Hepatocyte (in vitro differentiated cells): ENCODE measurements around the gene COX19. TPM values are rescaled to one million over a fixed set of nuclear protein-coding genes. Genes with fewer than 3 reads are reported as not detected.
"Not testable (repeated sequence)": the region's sequence is repeated elsewhere in the genome, so short reads cannot be mapped to it uniquely, and the experiment has no call there.

ENCODE experiments used
- DNase-seq: peaks from one replicate; pipeline ENCODE4 v3.0.0-alpha.2; 2016; ENCODE audit warnings: low spot score
- H2AFZ ChIP-seq: fragments of 200-600 bp; sonication (generic); 2 replicates; pipeline ENCODE4 v1.6.0; 2016; ENCODE audit warnings: antibody characterized with exemption, mild to moderate bottlenecking
- H3K27ac ChIP-seq: fragments of 200-600 bp; sonication (generic); 2 replicates; pipeline ENCODE4 v1.5.1; 2016; ENCODE audit warnings: mild to moderate bottlenecking
- H3K27me3 ChIP-seq: fragments of 200-600 bp; sonication (generic); 2 replicates; pipeline ENCODE4 v1.6.1; 2016
- H3K36me3 ChIP-seq: fragments of 200-600 bp; sonication (generic); replicated peaks from 2 replicates; pipeline ENCODE4 v1.5.1; 2016; ENCODE audit warnings: low read depth; ENCODE audit not compliant: insufficient read depth
- H3K4me1 ChIP-seq: fragments of 200-600 bp; sonication (generic); 2 replicates; pipeline ENCODE4 v1.5.1; 2016; ENCODE audit warnings: mild to moderate bottlenecking, moderate library complexity; ENCODE audit not compliant: insufficient read depth
- H3K4me2 ChIP-seq: fragments of 200-600 bp; sonication (generic); 2 replicates; pipeline ENCODE4 v1.6.0; 2016
- H3K4me3 ChIP-seq: fragments of 200-600 bp; sonication (generic); 2 replicates; pipeline ENCODE4 v1.5.1; 2016; ENCODE audit warnings: mild to moderate bottlenecking
- H3K79me2 ChIP-seq: fragments of 200-600 bp; sonication (generic); 2 replicates; pipeline ENCODE4 v1.6.0; 2017; ENCODE audit warnings: mild to moderate bottlenecking
- H3K9me2 ChIP-seq: fragments of 200-600 bp; sonication (generic); replicated peaks from 2 replicates; pipeline ENCODE4 v1.6.0; 2017; ENCODE audit warnings: mild to moderate bottlenecking; ENCODE audit not compliant: insufficient read depth
- H3K9me3 ChIP-seq: fragments of 200-600 bp; sonication (generic); 2 replicates; pipeline ENCODE4 v1.5.1; 2016; ENCODE audit warnings: low read depth, mild to moderate bottlenecking
- H4K20me1 ChIP-seq: fragments of 200-600 bp; sonication (generic); 2 replicates; pipeline ENCODE4 v1.6.0; 2016; ENCODE audit warnings: mild to moderate bottlenecking; ENCODE audit not compliant: insufficient read depth, poor library complexity, severe bottlenecking
- EZH2 ChIP-seq: fragments of 200-600 bp; sonication (generic); IDR thresholded peaks from 2 replicates; pipeline ENCODE4 v1.6.1; 2016; ENCODE audit warnings: antibody characterized with exemption, mild to moderate bottlenecking, borderline replicate concordance
- EZH2phosphoT487 ChIP-seq: fragments of 200-600 bp; sonication (generic); IDR thresholded peaks from one replicate; pipeline ENCODE4 v1.6.1; 2018; ENCODE audit warnings: antibody characterized with exemption, mild to moderate bottlenecking, low read depth, moderate library complexity; ENCODE audit not compliant: unreplicated experiment, severe bottlenecking
- WGBS: methylation state at CpG from one replicate; pipeline ENCODE4 v1.1.6; 2016; ENCODE audit warnings: low lambda C conversion rate; ENCODE audit errors: missing lambda C conversion rate; 5-methylcytosine and 5-hydroxymethylcytosine counted together
- polyA plus RNA-seq: library from polyadenylated mRNA; unstranded; fragments of >200 nt; fragmentation: Nextera tagmentation; extraction: Ambion mirVana; gene quantifications from 2 replicates; pipeline ENCODE4 v1.2.1, GENCODE V29; 2016
- total RNA-seq: library from RNA; depleted of rRNA; stranded (reverse); fragments of >200 nt; gene quantifications from 2 replicates; pipeline ENCODE4 v1.2.3, GENCODE V29; 2014
- TF ChIP-seq, protein P1 (sequence below): fragments of 200-600 bp; sonication (generic); IDR thresholded peaks from 2 replicates; pipeline ENCODE4 v1.5.1; 2016; ENCODE audit warnings: antibody characterized with exemption, mild to moderate bottlenecking; ENCODE audit not compliant: poor library complexity

COX19 gene
- total and polyA plus RNA-seq, 2 experiments from 2014 or later: 11.6 to 18.9 TPM

DNA sequence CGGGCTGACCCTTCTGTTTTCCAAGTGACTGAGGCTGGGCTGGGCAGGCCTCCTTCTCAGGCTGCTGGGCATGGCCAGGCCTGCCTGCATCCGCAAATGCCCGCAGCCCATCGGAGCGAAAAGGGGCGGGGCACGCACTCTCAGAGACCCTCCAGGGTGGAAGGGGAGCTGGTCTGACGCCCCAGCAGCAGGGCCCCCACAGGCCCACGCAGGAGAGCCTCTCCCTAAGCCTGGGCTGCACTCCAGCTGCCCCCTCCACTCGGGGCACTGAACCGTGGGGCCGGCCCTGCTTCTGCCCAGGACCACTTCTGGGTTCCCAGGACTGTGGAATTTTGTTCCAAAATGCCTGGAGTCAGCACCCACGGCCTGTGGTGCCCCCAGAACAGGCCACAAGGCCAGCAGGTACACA, 30.2 kb downstream of the COX19 start:
- TF ChIP-seq EZH2 (no peak), EZH2phosphoT487 (no peak)
- TF ChIP-seq, protein P1, sequence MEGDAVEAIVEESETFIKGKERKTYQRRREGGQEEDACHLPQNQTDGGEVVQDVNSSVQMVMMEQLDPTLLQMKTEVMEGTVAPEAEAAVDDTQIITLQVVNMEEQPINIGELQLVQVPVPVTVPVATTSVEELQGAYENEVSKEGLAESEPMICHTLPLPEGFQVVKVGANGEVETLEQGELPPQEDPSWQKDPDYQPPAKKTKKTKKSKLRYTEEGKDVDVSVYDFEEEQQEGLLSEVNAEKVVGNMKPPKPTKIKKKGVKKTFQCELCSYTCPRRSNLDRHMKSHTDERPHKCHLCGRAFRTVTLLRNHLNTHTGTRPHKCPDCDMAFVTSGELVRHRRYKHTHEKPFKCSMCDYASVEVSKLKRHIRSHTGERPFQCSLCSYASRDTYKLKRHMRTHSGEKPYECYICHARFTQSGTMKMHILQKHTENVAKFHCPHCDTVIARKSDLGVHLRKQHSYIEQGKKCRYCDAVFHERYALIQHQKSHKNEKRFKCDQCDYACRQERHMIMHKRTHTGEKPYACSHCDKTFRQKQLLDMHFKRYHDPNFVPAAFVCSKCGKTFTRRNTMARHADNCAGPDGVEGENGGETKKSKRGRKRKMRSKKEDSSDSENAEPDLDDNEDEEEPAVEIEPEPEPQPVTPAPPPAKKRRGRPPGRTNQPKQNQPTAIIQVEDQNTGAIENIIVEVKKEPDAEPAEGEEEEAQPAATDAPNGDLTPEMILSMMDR: no peak
- Histone ChIP-seq H4K20me1 (no peaks in the 10 kb centered on the region), H3K79me2 (peaks cover 11% of the 10 kb centered on the region), H3K9me2 (no peaks in the 10 kb centered on the region), H2AFZ (no peak overlapping the region), H3K4me2 (peak overlapping the region; percentile 72), H3K4me1 (peaks cover 19% of the 10 kb centered on the region), H3K27me3 (peaks cover 3% of the 10 kb centered on the region), H3K4me3 (no peak overlapping the region), H3K27ac (peak overlapping the region; percentile 95), H3K36me3 (no peaks in the 10 kb centered on the region), H3K9me3 (no peaks in the 10 kb centered on the region)
- 80% methylated on average over 13 of the region's 13 CpGs for WGBS
- DNase-seq: no peak

DNA sequence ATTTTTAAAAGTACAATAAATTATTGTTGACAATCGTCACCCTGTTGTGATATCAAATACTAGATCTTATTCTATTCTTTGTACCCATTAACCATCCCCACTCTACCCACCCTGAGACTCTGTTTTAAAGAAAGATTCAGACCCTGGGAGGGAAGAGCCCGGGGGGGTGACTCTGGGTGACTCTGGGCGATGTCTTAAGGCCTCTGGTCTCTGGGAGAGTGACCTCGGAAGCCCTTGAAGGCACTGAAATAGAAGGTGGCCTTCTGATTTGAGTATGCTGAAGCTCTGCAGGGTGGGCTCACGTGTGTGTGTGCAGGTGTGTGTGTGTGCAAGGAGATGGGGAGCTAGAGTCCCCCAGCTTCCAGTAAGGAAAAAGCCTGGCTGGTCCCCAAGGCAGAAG, 30.6 kb downstream of the COX19 start:
- H3K4me2 ChIP-seq: peak overlapping the region; percentile 72
- peaks cover 19% of the 10 kb centered on the region for H3K4me1 ChIP-seq
- no peaks in the 10 kb centered on the region for H4K20me1 ChIP-seq
- no peak for TF ChIP-seq EZH2
- TF ChIP-seq, protein P1: no peak
- TF ChIP-seq EZH2phosphoT487: no peak
- no peak overlapping the region for H2AFZ ChIP-seq
- DNase-seq: no peak
- no peaks in the 10 kb centered on the region for H3K9me3 ChIP-seq
- peaks cover 3% of the 10 kb centered on the region for H3K27me3 ChIP-seq
- 89% methylated on average over 5 of the region's 5 CpGs for WGBS
- peak overlapping the region; percentile 95 for H3K27ac ChIP-seq
- H3K4me3 ChIP-seq: no peak overlapping the region
- H3K36me3 ChIP-seq: no peaks in the 10 kb centered on the region
- peaks cover 11% of the 10 kb centered on the region for H3K79me2 ChIP-seq
- no peaks in the 10 kb centered on the region for H3K9me2 ChIP-seq

DNA sequence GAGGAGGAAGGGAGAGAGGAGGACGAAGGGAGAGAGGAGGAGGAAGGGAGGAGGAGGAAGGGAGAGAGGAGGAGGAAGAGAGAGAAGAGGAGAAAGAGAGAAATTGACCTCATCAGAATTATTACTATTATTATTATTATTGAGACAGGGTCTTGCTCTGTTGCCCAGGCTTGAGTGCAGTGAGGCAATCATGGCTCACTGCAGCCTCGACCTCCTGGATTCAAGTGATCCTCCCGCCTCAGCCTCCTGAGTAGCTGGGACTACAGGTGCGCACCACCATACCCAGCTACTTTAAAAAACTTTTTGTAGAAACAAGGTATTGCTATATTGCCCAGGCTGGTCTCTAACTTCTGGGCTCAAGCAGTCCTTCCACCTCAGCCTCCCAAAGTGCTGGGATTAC, 31.6 kb downstream of the COX19 start:
- Histone ChIP-seq H3K4me1 (peaks cover 19% of the 10 kb centered on the region), H3K79me2 (peaks cover 11% of the 10 kb centered on the region)
- H3K36me3 ChIP-seq, H3K27me3 ChIP-seq, H3K4me2 ChIP-seq, H3K9me3 ChIP-seq, H3K9me2 ChIP-seq, DNase-seq, H3K27ac ChIP-seq, H2AFZ ChIP-seq, H3K4me3 ChIP-seq, H4K20me1 ChIP-seq: not testable (repeated sequence)
- 97% methylated on average over 3 of the region's 4 CpGs for WGBS

DNA sequence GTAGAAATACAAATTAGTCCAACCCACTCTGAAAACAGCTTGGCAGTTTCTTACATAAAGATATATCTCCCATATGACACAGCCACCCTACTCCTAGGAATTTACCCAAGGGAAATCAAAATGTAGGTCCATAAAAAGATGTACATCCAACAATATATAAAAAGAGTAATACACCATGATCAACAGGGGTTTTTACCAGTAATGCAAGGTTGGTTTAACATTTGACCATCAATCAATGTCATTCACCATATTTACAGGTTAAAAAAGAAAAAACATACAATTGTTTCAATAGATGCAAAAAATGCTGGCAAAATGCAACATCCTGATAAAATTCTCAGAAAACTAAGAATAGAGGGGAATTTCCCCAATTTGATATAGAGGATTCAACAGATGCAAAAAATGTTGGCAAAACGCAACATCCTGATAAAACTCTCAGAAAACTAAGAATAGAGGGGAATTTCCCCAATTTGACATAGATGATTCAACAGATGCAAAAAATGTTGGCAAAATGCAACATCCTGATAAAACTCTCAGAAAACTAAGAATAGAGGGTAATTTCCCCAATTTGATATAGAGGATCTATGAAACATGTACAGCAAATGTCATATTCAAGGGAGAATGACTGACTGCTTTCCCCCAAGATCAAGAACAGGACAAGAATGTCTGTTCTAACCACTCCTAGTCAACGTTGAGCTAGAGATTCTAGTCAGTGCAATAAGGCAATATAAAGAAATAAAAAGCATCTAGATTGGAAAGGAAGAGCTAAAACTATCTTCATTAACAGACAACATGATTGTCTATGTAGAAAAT, 34.5 kb downstream of the COX19 start:
- TF ChIP-seq EZH2phosphoT487 (no peak), EZH2 (no peak)
- TF ChIP-seq, protein P1: no peak
- Histone ChIP-seq H3K9me2 (no peaks in the 10 kb centered on the region), H4K20me1 (no peaks in the 10 kb centered on the region), H2AFZ (no peak overlapping the region), H3K4me1 (peaks cover 10% of the 10 kb centered on the region), H3K36me3 (no peaks in the 10 kb centered on the region), H3K4me2 (no peak overlapping the region), H3K9me3 (no peaks in the 10 kb centered on the region), H3K4me3 (no peak overlapping the region), H3K27ac (no peak overlapping the region), H3K27me3 (peaks cover 3% of the 10 kb centered on the region), H3K79me2 (peaks cover 11% of the 10 kb centered on the region)
- 87% methylated on average over 2 of the region's 2 CpGs for WGBS
- no peak for DNase-seq
